ENCODE measurements around the gene CECR2.

Gene CECR2

GRCh38 chr22:17369439-17370025 is at the start of gene CECR2:
CECR2 (plus strand) TSS chr22:17369460; CDS start chr22:17369784, 324 bp downstream.
- no peak for ATAC-seq
- TF ChIP-seq ZNF8 (CRISPR knock-in tag; IDR thresholded peaks at IDR 0.05) (no peak), CSDC2 (CRISPR knock-in tag; IDR thresholded peaks at IDR 0.05) (no peak), ISL1 (CRISPR knock-in tag; IDR thresholded peaks at IDR 0.05) (no peak), ZFP30 (CRISPR knock-in tag; IDR thresholded peaks at IDR 0.05) (no peak), ZC3H10 (CRISPR knock-in tag; IDR thresholded peaks at IDR 0.05) (no peak), ZFP3 (CRISPR knock-in tag; IDR thresholded peaks at IDR 0.05) (no peak), SNAI2 (CRISPR knock-in tag; IDR thresholded peaks at IDR 0.05) (no peak), OSR1 (CRISPR knock-in tag; IDR thresholded peaks at IDR 0.05) (no peak), ESRRG (CRISPR knock-in tag; IDR thresholded peaks at IDR 0.05) (no peak), PATZ1 (CRISPR knock-in tag; IDR thresholded peaks at IDR 0.05; ENCODE audit: borderline replicate concordance) (no peak), GLIS3 (CRISPR knock-in tag; IDR thresholded peaks at IDR 0.05) (no peak)
- TF ChIP-seq, protein P1, sequence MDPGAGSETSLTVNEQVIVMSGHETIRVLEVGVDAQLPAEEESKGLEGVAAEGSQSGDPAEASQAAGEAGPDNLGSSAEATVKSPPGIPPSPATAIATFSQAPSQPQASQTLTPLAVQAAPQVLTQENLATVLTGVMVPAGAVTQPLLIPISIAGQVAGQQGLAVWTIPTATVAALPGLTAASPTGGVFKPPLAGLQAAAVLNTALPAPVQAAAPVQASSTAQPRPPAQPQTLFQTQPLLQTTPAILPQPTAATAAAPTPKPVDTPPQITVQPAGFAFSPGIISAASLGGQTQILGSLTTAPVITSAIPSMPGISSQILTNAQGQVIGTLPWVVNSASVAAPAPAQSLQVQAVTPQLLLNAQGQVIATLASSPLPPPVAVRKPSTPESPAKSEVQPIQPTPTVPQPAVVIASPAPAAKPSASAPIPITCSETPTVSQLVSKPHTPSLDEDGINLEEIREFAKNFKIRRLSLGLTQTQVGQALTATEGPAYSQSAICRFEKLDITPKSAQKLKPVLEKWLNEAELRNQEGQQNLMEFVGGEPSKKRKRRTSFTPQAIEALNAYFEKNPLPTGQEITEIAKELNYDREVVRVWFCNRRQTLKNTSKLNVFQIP (CRISPR knock-in tag; IDR thresholded peaks at IDR 0.05; ENCODE audit: borderline replicate concordance, low read depth): no peak

- ATAC-seq: no peak
- TF ChIP-seq ZFP3 (CRISPR knock-in tag; IDR thresholded peaks at IDR 0.05) (no peak), OSR1 (CRISPR knock-in tag; IDR thresholded peaks at IDR 0.05) (no peak)
These were observed 49.7 kb upstream of the CECR2 start for GRCh38 chr22:17319546-17319945.

GRCh38 chr22:17322511-17322910 is 46.7 kb upstream of the CECR2 start:
- TF ChIP-seq TOX (CRISPR knock-in tag; IDR thresholded peaks at IDR 0.05; ENCODE audit: borderline replicate concordance) (no peak), SNAI2 (CRISPR knock-in tag; IDR thresholded peaks at IDR 0.05) (no peak), RARB (CRISPR knock-in tag; IDR thresholded peaks at IDR 0.05) (no peak), ZFP30 (CRISPR knock-in tag; IDR thresholded peaks at IDR 0.05) (no peak), ZC3H10 (CRISPR knock-in tag; IDR thresholded peaks at IDR 0.05) (no peak), ISL1 (CRISPR knock-in tag; IDR thresholded peaks at IDR 0.05) (no peak), CSDC2 (CRISPR knock-in tag; IDR thresholded peaks at IDR 0.05) (no peak), ZNF8 (CRISPR knock-in tag; IDR thresholded peaks at IDR 0.05) (no peak), BACH2 (CRISPR knock-in tag; IDR thresholded peaks at IDR 0.05; ENCODE audit: borderline replicate concordance) (no peak), TCF4 (CRISPR knock-in tag; IDR thresholded peaks at IDR 0.05; ENCODE audit: borderline replicate concordance) (no peak), ZNF70 (CRISPR knock-in tag; IDR thresholded peaks at IDR 0.05) (no peak), TSHZ2 (CRISPR knock-in tag; IDR thresholded peaks at IDR 0.05) (no peak), ESRRG (CRISPR knock-in tag; IDR thresholded peaks at IDR 0.05) (no peak), ZNF565 (CRISPR knock-in tag; conservative IDR thresholded peaks at IDR 0.05; ENCODE audit: low read depth) (no peak), ZFP3 (CRISPR knock-in tag; IDR thresholded peaks at IDR 0.05) (no peak), GLIS3 (CRISPR knock-in tag; IDR thresholded peaks at IDR 0.05) (no peak), ARNTL (CRISPR knock-in tag; IDR thresholded peaks at IDR 0.05; ENCODE audit: borderline replicate concordance, low read depth) (no peak)
- TF ChIP-seq, protein P2, sequence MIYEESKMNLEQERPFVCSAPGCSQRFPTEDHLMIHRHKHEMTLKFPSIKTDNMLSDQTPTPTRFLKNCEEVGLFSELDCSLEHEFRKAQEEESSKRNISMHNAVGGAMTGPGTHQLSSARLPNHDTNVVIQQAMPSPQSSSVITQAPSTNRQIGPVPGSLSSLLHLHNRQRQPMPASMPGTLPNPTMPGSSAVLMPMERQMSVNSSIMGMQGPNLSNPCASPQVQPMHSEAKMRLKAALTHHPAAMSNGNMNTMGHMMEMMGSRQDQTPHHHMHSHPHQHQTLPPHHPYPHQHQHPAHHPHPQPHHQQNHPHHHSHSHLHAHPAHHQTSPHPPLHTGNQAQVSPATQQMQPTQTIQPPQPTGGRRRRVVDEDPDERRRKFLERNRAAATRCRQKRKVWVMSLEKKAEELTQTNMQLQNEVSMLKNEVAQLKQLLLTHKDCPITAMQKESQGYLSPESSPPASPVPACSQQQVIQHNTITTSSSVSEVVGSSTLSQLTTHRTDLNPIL (CRISPR knock-in tag; IDR thresholded peaks at IDR 0.05; ENCODE audit: low read depth): no peak
- ATAC-seq: no peak

- no peak for ATAC-seq
- TF ChIP-seq PATZ1 (CRISPR knock-in tag; IDR thresholded peaks at IDR 0.05; ENCODE audit: borderline replicate concordance) (no peak), PPARA (CRISPR knock-in tag; IDR thresholded peaks at IDR 0.05; ENCODE audit: borderline replicate concordance) (no peak)
- TF ChIP-seq, protein P3, sequence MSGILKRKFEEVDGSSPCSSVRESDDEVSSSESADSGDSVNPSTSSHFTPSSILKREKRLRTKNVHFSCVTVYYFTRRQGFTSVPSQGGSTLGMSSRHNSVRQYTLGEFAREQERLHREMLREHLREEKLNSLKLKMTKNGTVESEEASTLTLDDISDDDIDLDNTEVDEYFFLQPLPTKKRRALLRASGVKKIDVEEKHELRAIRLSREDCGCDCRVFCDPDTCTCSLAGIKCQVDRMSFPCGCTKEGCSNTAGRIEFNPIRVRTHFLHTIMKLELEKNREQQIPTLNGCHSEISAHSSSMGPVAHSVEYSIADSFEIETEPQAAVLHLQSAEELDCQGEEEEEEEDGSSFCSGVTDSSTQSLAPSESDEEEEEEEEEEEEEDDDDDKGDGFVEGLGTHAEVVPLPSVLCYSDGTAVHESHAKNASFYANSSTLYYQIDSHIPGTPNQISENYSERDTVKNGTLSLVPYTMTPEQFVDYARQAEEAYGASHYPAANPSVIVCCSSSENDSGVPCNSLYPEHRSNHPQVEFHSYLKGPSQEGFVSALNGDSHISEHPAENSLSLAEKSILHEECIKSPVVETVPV (CRISPR knock-in tag; IDR thresholded peaks at IDR 0.05): no peak
- TF ChIP-seq, protein P1 (CRISPR knock-in tag; IDR thresholded peaks at IDR 0.05; ENCODE audit: borderline replicate concordance, low read depth): no peak
These were observed 37.6 kb upstream of the CECR2 start for GRCh38 chr22:17331690-17332089.

All from SK-N-SH treated with all-trans-retinoic acid at 6 μM for 48 hours (cell line).